A673 (cell line): ENCODE measurements around the gene ASMTL. TPM values are rescaled to one million over a fixed set of nuclear protein-coding genes. Genes with fewer than 3 reads are reported as not detected.
A peak's percentile ranks its signal among the peaks of the same experiment; 100 is the strongest.
"Not testable (repeated sequence)": the region's sequence is repeated elsewhere in the genome, so short reads cannot be mapped to it uniquely, and the experiment has no call there.

Experiments
- BruUV-seq: library from RNA; stranded (reverse); fragments of 400-500 nt; replicated peaks from 2 replicates; lab custom pipeline; 2021; lab: Mats Ljungman, UMichigan
- CTCF ChIA-PET: fragments of 300-600 bp; sonication (Branson Sonifier 250); formaldehyde crosslinking; loops from one replicate; lab custom pipeline; 2022; ENCODE audit warnings: antibody characterized with exemption; lab: Charles Lee
- POLR2A ChIA-PET: fragments of 300-600 bp; sonication (Branson Sonifier 250); formaldehyde crosslinking; loops from one replicate; lab custom pipeline; 2022; ENCODE audit warnings: antibody characterized with exemption; ENCODE audit not compliant: low non-redundant PET; lab: Charles Lee
- DNase-seq: peaks from one replicate; pipeline ENCODE4 v3.0.0-alpha.2; 2015; ENCODE audit warnings: low spot score
- H3K27ac ChIP-seq: fragments of 200-600 bp; sonication (generic); 2 replicates; pipeline ENCODE4 v1.5.1; 2016; ENCODE audit warnings: mixed run types, low read depth, mild to moderate bottlenecking, mixed read lengths, antibody characterized with exemption, low read length; ENCODE audit not compliant: poor library complexity, severe bottlenecking
- H3K27me3 ChIP-seq: fragments of 200-600 bp; sonication (generic); replicated peaks from 2 replicates; pipeline ENCODE4 v1.6.1; 2017; ENCODE audit warnings: mixed run types, low read depth, mild to moderate bottlenecking, mixed read lengths, antibody characterized with exemption, low read length; ENCODE audit not compliant: insufficient read depth, poor library complexity
- H3K36me3 ChIP-seq: fragments of 200-600 bp; sonication (generic); 2 replicates; pipeline ENCODE4 v1.6.1; 2016; ENCODE audit warnings: mixed run types, mild to moderate bottlenecking, mixed read lengths, antibody characterized with exemption, low read length; ENCODE audit not compliant: insufficient read depth, poor library complexity, severe bottlenecking
- H3K4me1 ChIP-seq: fragments of 200-600 bp; sonication (generic); 2 replicates; pipeline ENCODE4 v1.6.1; 2017; ENCODE audit warnings: mixed run types, mild to moderate bottlenecking, mixed read lengths, antibody characterized with exemption, low read length; ENCODE audit not compliant: insufficient read depth, poor library complexity, severe bottlenecking
- H3K4me3 ChIP-seq: fragments of 200-600 bp; sonication (generic); 2 replicates; pipeline ENCODE4 v1.5.1; 2016; ENCODE audit warnings: low read depth, mixed run types, mild to moderate bottlenecking, mixed read lengths, low read length; ENCODE audit not compliant: poor library complexity, severe bottlenecking
- H3K9me3 ChIP-seq: fragments of 200-600 bp; sonication (generic); 2 replicates; pipeline ENCODE4 v1.6.1; 2016; ENCODE audit warnings: mixed run types, low read depth, mild to moderate bottlenecking, mixed read lengths, antibody characterized with exemption, low read length; ENCODE audit not compliant: poor library complexity, severe bottlenecking
- CTCF ChIP-seq: fragments of 300-800, 200-600 bp; sonication (generic); conservative IDR thresholded peaks from 2 replicates; pipeline ENCODE4 v1.5.1; 2017; ENCODE audit warnings: low read depth, mild to moderate bottlenecking, antibody characterized with exemption, low read length, moderate library complexity, mixed read lengths
- EZH2 ChIP-seq: fragments of 200-600 bp; sonication (generic); IDR thresholded peaks from 2 replicates; pipeline ENCODE4 v1.6.1; 2017; ENCODE audit warnings: borderline replicate concordance, low read depth, mild to moderate bottlenecking, mixed read lengths, antibody characterized with exemption, low read length; ENCODE audit not compliant: poor library complexity, severe bottlenecking
- intact Hi-C: fragments of 100-400 bp; cut with micrococcal nuclease; formaldehyde crosslinking; loops from one replicate; pipeline ENCODE4 v1.10.0; 2022; ENCODE audit not compliant: unreplicated experiment
- total RNA-seq: library from RNA; stranded (reverse); gene quantifications from 2 replicates; pipeline ENCODE4 v1.2.3, GENCODE V29; 2021

The ASMTL gene
- total RNA-seq, 1 experiment from 2014 or later, result 24.9 TPM

- no peak overlapping the region for H3K27ac ChIP-seq
- no peak for DNase-seq
- ChIA-PET CTCF (no interaction called here), POLR2A (no interaction called here)
- no TSS peak for BruUV-seq
- H3K4me3 ChIP-seq, result no peak overlapping the region
- no peaks in the 10 kb centered on the region for H3K27me3 ChIP-seq
- H3K4me1 ChIP-seq, result peaks cover 15% of the 10 kb centered on the region
- peaks cover 3% of the 10 kb centered on the region for H3K9me3 ChIP-seq
- no peaks in the 10 kb centered on the region for H3K36me3 ChIP-seq
- intact Hi-C loops, result no loop called here
- no peak for TF ChIP-seq EZH2
- TF ChIP-seq CTCF, result no peak
Measured at GRCh38 chrX:1483843-1484637, 31.3 kb upstream of the ASMTL start.

GRCh38 chrX:1482530-1482928, 29.8 kb upstream of the ASMTL start:
- CTCF ChIA-PET, H3K36me3 ChIP-seq, BruUV-seq, DNase-seq, H3K27me3 ChIP-seq, intact Hi-C loops, POLR2A ChIA-PET, H3K9me3 ChIP-seq: not testable (repeated sequence)
- peak overlapping the region; percentile 89 for H3K27ac ChIP-seq
- H3K4me1 ChIP-seq, result peaks cover 15% of the 10 kb centered on the region
- H3K4me3 ChIP-seq, result peak overlapping the region; percentile 24

- ChIA-PET POLR2A (no interaction called here), CTCF (no interaction called here)
- no peak for TF ChIP-seq EZH2
- TF ChIP-seq CTCF, result no peak
- Histone ChIP-seq H3K4me1 (peaks cover 15% of the 10 kb centered on the region), H3K36me3 (no peaks in the 10 kb centered on the region), H3K9me3 (peaks cover 6% of the 10 kb centered on the region), H3K27ac (peak overlapping the region; percentile 89), H3K27me3 (no peaks in the 10 kb centered on the region), H3K4me3 (peak overlapping the region; percentile 24)
- intact Hi-C loops, result no loop called here
- BruUV-seq, result no TSS peak
- DNase-seq, result peak; percentile 93
Measured at GRCh38 chrX:1481636-1482529, 29.2 kb upstream of the ASMTL start.
